AG08396 (cell line): ENCODE measurements around the gene SHANK2.
A peak's percentile ranks its signal among the peaks of the same experiment; 100 is the strongest.
"Not testable (repeated sequence)": the region's sequence is repeated elsewhere in the genome, so short reads cannot be mapped to it uniquely, and the experiment has no call there.

Experiments used
- DNase-seq: peaks from one replicate; pipeline ENCODE4 v3.0.0; 2012; ENCODE audit warnings: low spot score, mixed read lengths

SHANK2 gene

DNA sequence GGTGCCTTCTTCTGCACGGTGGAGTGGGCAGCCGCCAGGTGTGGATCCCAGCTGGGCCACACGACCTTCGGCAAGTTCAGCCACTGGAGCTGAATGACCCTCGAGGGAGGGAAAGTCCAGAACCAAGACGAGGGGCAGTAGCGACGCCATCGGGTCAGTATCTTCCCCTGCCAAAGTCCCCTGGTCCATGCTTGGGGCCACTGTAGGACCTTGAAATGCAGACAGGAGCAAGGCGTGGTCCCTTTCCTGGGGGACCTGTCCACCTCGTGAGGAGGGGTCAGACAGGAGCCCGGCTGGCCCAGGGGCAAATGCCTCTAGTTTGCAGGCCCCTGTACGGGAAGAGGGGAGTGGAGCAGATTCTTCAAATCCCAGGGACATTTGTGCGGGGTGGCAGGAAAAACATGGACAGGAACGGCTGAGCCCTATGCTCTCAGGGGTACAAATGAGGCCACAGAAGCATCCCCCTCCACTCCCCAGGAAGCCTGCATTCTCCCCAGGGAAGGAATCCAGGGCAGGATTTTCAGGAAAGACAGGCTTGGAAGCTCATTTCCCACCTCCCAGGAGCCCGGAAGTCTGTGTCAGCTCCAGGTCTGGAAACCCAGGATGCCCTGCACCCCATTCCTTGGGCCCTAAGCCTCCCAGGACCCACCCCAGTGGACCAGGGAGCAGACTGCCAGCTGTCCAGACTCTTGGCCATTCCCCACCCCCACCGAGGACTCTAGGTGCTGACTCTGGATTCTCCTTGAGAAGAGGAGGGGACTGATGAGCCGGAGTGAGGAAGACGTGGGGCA is 6.6 kb downstream of the SHANK2 start:
- DNase-seq: no peak

DNA sequence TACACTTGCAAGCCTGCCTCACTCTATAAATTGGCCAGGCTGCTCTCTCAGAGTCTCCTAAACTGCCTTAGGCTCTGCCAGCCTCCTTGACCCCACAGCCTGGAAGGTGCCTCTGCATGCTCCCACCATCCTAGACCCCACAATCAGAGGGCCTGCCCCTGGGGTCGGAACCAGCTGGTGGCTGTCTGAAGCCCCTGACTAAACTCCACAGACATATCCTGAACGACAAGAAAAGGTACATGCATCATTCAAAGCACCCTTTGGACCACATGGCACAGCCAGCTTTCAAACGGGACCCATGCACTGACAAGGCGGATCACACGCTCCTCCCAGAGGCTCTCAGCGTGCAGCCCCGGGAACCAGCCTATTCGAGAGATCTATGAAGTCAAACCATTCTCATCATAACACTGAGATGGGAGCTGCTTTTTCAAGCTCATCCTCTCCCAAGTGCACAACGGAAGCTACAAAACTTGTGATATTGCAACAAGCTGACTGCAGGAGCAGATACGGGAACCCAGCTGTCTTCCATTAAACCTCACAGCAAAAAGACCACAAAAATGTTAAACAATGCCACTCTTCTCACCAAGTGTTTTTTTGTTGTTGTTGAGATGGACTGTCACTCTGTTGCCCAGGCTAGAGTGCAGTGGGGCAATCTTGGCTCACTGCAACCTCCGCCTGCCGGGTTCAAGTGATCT is 8.1 kb downstream of the SHANK2 start:
- DNase-seq: no peak

DNA sequence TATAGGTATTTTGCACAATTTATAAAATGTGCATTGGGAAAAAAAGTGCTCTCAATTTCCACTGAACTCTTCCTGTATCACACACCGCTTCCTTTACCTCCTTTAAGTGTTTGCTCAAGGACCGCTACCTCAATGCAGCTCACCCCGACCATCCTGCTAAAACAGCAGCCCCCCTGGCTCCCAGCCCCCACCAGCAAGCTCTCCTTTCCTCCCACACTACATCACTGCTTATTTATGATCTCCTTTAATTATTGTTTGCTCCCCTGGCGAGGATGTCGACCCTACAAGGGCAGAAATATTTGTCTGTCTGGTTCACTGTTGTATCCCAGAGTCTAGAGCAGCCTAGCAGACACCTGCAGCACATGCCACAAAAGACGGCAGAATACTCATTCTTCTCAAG is 10.0 kb downstream of the SHANK2 start:
- DNase-seq: no peak

DNA sequence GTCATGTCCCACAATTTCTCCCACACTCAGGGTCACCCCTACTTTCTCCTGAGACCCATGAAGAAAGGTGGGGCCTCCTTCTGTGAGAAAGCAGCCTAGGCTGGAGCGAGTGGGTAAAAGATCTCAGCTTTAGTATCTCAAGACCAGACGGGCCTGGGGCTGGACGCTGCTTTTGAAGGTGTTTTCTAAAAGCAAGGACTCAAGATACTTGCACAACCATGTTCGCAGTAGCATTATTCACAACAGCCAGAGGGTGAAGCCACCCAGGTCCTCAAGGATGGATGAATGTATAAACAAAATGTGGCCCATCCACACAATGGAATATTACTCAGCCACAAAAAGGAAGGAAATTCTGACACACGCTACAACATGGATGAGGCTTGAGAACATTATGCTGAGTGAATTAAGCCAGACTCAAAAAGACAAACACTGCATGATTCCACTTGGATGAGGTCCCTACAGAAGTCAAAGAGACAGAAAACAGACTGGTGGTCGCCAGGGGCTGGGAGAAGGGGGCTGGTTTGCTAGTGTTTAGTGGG is 10.6 kb downstream of the SHANK2 start:
- DNase-seq: no peak

DNA sequence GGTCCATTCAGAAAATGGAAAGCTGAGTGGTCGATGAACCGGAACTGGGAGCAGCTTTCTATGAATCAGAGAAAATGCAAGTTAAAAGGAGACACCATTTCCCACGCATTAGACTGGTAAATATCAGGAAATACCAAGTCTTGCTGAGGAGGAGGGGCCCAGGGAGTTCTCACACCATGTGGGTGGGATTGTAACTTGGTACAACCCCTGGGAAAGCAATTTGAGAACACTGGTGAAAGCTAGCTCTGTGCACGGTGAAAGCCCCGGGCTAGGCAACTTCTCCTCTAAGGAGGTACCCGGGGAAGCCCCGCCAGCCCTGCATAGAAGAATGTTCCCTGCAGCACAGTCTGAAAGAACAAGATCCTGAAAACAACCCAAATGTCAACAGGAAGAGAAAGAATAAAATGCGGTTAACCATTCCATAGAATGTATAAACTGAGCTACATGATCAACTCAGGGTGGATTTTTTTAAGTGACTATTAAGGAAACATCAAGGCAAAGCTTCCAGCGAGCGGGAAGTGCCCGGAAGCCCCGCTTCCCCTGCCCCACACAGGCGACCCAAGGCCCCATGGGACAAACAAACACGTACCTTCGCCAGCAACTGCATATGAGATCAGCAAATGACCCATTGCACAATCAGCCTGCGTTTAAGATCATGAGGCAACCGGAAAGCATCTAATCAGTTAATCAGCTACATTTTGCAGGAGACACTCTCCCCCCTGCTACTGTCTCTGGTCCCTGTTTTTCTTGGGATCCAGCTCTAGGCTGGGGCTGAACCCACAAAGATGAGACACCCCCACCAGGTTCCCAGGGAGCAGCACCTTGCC is 11.3 kb downstream of the SHANK2 start:
- peak; percentile 81 for DNase-seq

DNA sequence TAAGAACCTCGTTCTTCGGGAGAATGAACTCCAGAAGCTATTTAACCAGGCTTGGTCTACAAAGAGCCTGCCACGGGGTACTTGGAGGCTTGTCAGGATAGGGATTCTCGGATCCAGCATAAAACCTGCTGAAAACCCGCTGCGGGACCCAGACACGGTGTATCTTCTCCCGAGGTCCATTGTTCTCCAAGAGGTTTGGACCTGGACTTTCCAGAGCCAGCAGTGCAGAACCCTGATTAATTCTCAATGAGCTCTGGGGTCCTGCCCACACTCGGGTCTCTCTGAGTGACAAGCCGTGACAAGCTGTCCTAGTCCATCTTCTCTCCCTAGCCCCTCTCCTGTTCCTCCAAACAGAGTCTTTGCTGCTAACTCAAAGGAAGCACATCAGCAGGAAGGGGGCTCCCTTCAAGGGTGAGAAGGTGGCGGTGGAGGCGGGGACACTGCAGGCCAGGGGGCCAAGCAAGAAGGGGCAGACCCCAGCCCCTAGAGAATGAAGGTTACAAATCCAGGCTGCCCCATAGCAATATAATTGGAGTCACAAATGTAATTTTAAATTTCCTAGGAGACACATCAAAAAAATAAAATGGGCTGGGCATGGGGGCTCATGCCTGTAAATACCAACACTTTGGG is 12.2 kb downstream of the SHANK2 start:
- DNase-seq: no peak

GRCh38 chr11:71239581-71239980 is 12.8 kb downstream of the SHANK2 start:
- no peak for DNase-seq

DNA sequence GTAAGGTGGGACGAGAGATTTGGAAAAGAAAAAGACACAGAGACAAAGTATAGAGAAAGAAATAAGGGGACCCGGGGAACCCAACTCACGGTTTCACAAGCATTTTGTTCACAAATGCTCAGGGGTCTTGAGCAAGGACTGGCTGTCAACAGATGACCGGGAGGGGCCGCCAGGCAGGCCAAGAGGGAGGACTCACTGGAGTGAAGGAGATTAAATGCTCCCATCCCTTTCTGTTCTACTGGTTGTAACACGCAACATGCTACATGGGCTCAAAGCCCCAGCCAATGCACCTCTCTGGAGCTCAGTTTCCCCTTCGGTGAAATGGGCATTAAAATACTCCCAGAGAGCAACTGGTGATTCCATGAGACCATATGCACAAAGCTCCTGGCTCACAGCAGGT is 13.4 kb downstream of the SHANK2 start:
- DNase-seq: no peak

DNA sequence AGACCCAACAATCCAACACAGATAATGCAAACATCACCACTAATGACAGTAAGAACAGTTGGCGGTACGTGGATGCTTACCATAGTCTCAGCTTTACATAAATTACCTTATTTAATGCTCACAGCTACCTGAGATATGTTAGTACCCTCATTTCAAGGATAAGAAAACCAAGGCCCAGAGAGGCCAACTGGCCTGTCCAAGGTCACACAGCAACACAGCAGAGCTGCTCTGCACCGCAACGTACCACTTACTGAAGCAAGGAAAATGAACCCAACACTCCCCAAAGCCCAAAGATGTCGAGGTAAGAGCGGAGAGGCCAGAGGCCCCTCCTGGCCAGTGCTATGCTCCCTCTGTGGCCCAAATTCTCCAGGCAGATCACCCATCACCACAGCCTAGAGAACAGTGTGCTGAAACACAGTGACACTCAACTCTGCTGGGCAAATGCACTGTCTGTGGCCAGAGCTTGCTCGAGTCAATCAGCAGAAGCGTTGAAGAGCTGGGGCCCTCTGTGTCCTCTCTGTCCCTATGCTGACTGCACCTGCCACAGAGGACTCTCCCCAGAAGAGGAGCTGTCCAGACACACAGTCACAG is 14.0 kb downstream of the SHANK2 start:
- DNase-seq: no peak

- no peak for DNase-seq
Observed at GRCh38 chr11:71237853-71238252, 14.5 kb downstream of the SHANK2 start.

DNA sequence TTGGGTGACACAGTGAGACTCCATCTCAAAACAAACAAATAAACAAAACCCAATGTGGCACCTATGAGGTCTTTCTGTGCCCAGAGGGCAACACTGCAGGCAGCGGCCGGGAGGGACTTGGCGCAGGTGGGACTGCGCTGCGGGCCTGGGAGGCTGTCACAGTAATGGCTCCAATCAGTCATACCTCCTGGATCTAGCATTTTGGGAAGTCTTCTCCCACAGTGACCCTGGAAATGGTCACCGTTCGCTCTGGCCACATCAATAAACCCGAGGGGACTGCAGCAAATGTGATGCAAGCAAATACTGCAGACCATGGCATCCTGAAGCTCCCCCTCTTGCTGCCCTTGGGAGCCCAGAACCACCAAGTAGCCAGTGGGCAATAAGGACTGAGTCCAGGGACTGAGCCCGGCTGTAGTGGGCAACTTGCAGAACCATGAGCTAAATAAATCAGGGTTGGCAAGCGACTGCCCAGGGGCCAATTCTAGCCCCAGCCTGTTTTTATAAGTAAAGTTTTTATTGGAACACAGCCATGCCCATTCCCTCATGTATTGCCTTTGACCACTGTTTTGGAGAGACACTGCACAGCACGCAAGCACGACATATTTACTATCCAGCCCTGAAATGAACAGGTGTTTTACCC is 15.4 kb downstream of the SHANK2 start:
- DNase-seq: no peak

GRCh38 chr11:71235719-71236118 is 16.7 kb downstream of the SHANK2 start:
- DNase-seq: no peak

DNA sequence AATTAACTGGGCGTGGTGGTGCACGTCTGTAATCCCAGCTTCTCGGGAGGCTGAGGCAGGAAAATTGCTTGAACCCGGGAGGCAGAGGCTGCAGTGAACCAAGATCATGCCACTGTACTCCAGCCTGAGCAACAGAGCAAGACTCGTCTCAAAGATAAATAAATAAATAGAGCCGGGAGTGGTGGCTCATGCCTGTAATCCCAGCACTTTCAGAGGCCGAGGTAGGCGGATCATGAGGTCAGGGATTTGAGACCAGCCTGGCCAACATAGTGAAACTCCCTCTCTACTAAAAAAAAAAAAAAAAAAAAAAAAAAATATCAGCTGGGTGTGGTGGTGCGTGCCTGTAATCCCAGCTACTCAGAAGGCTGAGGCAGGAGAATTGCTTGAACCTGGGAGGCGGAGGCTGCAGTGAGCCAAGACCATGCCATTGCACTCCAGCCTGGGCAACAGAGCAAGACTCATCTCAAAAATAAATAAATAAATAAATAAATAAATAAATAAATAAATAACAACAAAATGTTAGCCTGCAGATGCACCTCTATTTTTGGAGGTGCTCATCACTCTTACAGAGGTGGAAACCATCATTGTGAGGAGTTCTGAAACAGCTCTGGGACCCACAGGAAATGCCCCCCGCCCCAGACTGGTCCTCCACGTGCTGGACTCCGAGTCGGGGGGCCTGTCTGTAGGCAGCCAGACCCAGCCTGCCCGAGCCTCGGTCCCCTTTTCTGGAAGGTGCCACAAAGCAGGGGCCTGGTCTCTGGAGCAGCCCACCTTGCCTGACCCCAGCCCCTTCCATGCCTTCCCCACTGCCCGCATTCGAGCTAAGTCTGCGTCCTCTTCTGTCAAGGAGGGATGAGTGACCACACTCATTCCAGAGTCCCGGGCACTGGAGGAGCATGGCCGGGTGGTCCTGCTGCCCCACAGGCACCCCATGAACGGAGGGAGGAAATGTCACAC is 18.2 kb downstream of the SHANK2 start:
- not testable (repeated sequence) for DNase-seq

GRCh38 chr11:71232364-71232763 is 20.0 kb downstream of the SHANK2 start:
- DNase-seq: no peak

GRCh38 chr11:71228961-71229360 is 23.4 kb downstream of the SHANK2 start:
- no peak for DNase-seq

- DNase-seq: no peak
Observed at GRCh38 chr11:71227058-71227659, 25.2 kb downstream of the SHANK2 start.

DNA sequence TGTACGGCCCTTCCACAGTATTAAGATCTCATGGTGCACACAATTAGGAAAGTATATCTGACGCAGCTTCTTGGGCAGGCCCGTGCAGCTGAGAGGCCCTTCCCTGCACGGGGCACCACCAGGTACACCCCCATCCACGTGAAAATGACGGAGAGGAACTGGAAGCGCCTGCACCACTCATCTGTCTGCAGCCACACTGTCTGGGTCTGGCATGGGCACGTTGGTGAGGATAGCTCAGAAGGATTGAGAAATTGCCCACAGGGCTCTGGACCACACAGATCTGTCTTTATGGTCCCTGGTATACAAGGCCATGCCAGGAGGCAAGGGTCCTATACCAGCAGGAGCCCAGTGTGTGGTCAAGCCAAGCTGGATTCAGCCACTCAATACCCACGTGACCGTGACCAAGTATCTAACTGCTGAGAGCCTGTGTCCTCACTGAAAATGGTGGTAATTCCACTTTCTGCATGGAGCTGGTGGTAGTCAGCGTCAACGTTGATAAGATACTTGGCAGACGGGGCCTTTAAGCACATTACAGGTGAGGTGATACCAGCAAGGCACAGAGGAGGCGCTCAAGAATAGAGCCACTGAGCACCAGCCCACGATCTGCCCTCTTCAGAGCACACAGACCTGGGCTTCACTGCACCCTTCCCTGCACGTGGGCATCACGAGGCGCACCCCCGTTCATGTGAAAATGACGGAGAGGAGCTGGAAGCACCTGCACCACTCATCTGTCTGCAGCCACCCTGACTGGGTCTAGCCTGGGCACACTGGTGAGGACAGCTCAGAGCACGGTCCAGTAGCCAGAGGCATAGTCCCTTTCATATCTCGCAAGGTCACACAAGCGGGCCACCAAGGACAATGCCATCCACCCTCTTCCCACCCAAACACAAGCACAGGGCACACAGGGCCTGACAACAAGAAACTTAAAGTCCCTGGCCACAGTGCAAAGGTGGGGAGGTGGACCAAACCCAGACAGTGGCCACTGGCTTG is 28.4 kb downstream of the SHANK2 start:
- DNase-seq: no peak

- DNase-seq: no peak
Observed at GRCh38 chr11:71223081-71223405, 29.3 kb downstream of the SHANK2 start.
